ENCODE data around the gene FTH1. TPM values are rescaled to one million over a fixed set of nuclear protein-coding genes. Genes with fewer than 3 reads are reported as not detected.
A peak's percentile ranks its signal among the peaks of the same experiment; 100 is the strongest.

The FTH1 gene
- total and polyA plus RNA-seq, 4 donors, result 592 to 4,630 (median 2,175) TPM

DNA sequence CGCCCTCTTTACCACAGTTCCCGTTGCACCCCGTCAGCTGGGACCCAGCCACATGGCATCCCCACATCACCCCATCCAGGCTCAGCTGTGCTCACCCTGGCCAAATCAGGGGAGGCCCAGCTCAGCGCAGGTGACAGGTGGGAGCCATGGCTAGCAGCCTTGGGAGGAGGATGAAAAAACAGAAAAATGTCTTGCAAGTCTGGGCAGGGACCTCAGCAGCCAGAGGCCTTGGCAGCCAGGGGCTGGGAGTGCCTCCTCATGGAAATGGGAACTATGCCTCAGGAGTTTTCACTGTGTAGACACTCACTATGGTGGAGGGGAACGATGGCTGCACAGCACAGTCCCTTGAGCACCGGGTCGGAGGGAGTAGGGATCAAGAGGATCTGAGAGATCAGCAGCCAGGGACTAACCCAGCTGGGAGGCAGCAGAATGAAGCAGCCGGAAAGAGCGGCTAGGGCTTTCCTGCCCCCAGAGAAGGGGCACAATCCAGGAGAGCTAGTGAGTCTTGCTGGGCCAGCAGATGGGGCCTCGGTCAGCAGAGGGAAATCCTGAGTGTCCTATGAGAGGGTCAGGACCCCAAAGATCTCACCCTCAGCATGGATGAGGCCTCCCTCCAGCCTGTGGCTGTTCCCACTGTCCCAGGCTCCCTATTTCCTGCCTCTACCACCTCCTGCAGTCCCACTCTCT is 6.2 kb upstream of the FTH1 start:
- Histone ChIP-seq H3K9ac (ENCODE audit: low read depth in 1 of 2, low read length in 2 of 2) (peak overlapping the region; percentile 11 to 57), H3K4me1 (ENCODE audit: control insufficient read depth in 4 of 4, insufficient read depth in 4 of 4, low read length in 3 of 4) (peaks cover 28 to 77% (median 44%) of the 10 kb centered on the region in 4 donors), H3K4me3 (ENCODE audit: low read depth in 1 of 3, low read length in 3 of 3) (no peak overlapping the region), H3K9me3 (ENCODE audit: control insufficient read depth in 4 of 4, low read length in 3 of 4) (no peaks in the 10 kb centered on the region), H3K27me3 (ENCODE audit: control insufficient read depth in 4 of 4, insufficient read depth in 4 of 4, low read length in 3 of 4) (no peaks in the 10 kb centered on the region), H3K36me3 (ENCODE audit: control insufficient read depth in 4 of 4, insufficient read depth in 3 of 4, low read depth in 1 of 4, low read length in 3 of 4) (no peaks in the 10 kb centered on the region), H3K27ac (ENCODE audit: low read depth in 1 of 2, low read length in 2 of 2) (peak overlapping the region; percentile 89 to 92)
- DNase-seq (ENCODE audit: low spot score), result no peak
- TF ChIP-seq RAD21 (IDR thresholded peaks at IDR 0.05), result no peak
- TF ChIP-seq, protein P1, sequence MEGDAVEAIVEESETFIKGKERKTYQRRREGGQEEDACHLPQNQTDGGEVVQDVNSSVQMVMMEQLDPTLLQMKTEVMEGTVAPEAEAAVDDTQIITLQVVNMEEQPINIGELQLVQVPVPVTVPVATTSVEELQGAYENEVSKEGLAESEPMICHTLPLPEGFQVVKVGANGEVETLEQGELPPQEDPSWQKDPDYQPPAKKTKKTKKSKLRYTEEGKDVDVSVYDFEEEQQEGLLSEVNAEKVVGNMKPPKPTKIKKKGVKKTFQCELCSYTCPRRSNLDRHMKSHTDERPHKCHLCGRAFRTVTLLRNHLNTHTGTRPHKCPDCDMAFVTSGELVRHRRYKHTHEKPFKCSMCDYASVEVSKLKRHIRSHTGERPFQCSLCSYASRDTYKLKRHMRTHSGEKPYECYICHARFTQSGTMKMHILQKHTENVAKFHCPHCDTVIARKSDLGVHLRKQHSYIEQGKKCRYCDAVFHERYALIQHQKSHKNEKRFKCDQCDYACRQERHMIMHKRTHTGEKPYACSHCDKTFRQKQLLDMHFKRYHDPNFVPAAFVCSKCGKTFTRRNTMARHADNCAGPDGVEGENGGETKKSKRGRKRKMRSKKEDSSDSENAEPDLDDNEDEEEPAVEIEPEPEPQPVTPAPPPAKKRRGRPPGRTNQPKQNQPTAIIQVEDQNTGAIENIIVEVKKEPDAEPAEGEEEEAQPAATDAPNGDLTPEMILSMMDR (IDR thresholded peaks at IDR 0.05; ENCODE audit: low read depth, low read length, missing input control), result no peak
- WGBS, result 56% methylated on average over 10 of the region's 10 CpGs

DNA sequence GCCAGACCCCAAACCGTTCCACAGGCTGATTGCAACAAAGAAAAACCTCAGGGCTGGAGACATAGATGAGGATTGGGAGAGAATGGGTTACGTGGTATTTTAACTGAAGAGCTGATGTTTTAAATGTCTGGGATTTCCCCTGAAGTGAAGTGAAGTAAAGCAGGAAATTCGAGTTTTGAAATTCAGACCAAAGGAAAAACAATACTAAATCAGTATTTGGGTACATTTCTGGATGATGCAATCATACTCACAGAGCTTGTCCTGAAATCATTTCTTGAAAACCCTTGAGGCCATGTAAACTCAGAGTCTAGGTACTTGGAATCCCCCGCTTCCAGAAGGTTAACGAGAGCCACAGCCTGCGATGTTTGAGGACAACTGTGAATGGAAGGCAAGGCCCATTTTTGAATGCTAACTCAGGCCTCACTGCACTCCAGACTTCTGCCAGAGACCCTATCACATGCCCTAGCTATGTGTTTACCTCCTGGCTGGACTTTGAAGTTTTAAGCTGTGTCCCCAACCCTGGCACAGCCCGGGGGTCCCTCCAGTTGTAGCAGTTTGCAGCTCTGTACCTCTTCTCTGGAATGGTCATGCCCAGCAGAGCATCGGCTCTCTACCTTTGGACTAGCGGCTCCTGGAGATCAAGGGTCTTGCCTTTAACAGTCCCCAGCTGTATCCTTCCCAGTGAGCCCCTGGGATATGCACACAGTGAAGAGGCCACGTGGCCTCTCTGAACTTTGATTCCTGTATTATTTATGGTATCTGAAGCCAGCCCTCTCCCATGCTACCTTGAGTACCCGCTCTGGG is 5.4 kb upstream of the FTH1 start:
- peak overlapping the region; percentile 89 to 92 for H3K27ac ChIP-seq (ENCODE audit: low read depth in 1 of 2, low read length in 2 of 2)
- no peaks in the 10 kb centered on the region for H3K9me3 ChIP-seq (ENCODE audit: control insufficient read depth in 4 of 4, low read length in 3 of 4)
- peak overlapping the region in 2 of 3 donors; percentile 5 to 9 for H3K4me3 ChIP-seq (ENCODE audit: low read depth in 1 of 3, low read length in 3 of 3)
- H3K4me1 ChIP-seq (ENCODE audit: control insufficient read depth in 4 of 4, insufficient read depth in 4 of 4, low read length in 3 of 4), result peaks cover 24 to 76% (median 40%) of the 10 kb centered on the region in 4 donors
- TF ChIP-seq RAD21 (IDR thresholded peaks at IDR 0.05) (no peak), SP1 (IDR thresholded peaks at IDR 0.05) (peak; percentile 93), EGR1 (IDR thresholded peaks at IDR 0.05; ENCODE audit: low read depth in 2 of 2) (peak in 1 of 2 donors; percentile 12), TAF1 (conservative IDR thresholded peaks at IDR 0.05) (peak; percentile 53), HNF4G (IDR thresholded peaks at IDR 0.05) (peak; percentile 83), GABPA (IDR thresholded peaks at IDR 0.05 in 1 of 2, conservative IDR thresholded peaks at IDR 0.05 in 1 of 2) (no peak), NR2F2 (IDR thresholded peaks at IDR 0.05) (no peak), RXRA (IDR thresholded peaks at IDR 0.05) (peak; percentile 62 to 68), HNF4A (conservative IDR thresholded peaks at IDR 0.05) (peak; percentile 85 to 94), YY1 (IDR thresholded peaks at IDR 0.05) (peak; percentile 38), JUND (IDR thresholded peaks at IDR 0.05) (peak; percentile 34 to 39), FOXA1 (IDR thresholded peaks at IDR 0.05) (peak; percentile 16), FOXA2 (IDR thresholded peaks at IDR 0.05) (peak; percentile 48)
- TF ChIP-seq, protein P2, sequence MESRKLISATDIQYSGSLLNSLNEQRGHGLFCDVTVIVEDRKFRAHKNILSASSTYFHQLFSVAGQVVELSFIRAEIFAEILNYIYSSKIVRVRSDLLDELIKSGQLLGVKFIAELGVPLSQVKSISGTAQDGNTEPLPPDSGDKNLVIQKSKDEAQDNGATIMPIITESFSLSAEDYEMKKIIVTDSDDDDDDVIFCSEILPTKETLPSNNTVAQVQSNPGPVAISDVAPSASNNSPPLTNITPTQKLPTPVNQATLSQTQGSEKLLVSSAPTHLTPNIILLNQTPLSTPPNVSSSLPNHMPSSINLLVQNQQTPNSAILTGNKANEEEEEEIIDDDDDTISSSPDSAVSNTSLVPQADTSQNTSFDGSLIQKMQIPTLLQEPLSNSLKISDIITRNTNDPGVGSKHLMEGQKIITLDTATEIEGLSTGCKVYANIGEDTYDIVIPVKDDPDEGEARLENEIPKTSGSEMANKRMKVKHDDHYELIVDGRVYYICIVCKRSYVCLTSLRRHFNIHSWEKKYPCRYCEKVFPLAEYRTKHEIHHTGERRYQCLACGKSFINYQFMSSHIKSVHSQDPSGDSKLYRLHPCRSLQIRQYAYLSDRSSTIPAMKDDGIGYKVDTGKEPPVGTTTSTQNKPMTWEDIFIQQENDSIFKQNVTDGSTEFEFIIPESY (IDR thresholded peaks at IDR 0.05), result no peak
- TF ChIP-seq, protein P1 (IDR thresholded peaks at IDR 0.05; ENCODE audit: low read depth, low read length, missing input control), result no peak
- TF ChIP-seq, protein P3, sequence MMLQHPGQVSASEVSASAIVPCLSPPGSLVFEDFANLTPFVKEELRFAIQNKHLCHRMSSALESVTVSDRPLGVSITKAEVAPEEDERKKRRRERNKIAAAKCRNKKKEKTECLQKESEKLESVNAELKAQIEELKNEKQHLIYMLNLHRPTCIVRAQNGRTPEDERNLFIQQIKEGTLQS (IDR thresholded peaks at IDR 0.05), result peak; percentile 86
- TF ChIP-seq, protein P4, sequence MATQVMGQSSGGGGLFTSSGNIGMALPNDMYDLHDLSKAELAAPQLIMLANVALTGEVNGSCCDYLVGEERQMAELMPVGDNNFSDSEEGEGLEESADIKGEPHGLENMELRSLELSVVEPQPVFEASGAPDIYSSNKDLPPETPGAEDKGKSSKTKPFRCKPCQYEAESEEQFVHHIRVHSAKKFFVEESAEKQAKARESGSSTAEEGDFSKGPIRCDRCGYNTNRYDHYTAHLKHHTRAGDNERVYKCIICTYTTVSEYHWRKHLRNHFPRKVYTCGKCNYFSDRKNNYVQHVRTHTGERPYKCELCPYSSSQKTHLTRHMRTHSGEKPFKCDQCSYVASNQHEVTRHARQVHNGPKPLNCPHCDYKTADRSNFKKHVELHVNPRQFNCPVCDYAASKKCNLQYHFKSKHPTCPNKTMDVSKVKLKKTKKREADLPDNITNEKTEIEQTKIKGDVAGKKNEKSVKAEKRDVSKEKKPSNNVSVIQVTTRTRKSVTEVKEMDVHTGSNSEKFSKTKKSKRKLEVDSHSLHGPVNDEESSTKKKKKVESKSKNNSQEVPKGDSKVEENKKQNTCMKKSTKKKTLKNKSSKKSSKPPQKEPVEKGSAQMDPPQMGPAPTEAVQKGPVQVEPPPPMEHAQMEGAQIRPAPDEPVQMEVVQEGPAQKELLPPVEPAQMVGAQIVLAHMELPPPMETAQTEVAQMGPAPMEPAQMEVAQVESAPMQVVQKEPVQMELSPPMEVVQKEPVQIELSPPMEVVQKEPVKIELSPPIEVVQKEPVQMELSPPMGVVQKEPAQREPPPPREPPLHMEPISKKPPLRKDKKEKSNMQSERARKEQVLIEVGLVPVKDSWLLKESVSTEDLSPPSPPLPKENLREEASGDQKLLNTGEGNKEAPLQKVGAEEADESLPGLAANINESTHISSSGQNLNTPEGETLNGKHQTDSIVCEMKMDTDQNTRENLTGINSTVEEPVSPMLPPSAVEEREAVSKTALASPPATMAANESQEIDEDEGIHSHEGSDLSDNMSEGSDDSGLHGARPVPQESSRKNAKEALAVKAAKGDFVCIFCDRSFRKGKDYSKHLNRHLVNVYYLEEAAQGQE (IDR thresholded peaks at IDR 0.05), result peak; percentile 31
- TF ChIP-seq, protein P5, sequence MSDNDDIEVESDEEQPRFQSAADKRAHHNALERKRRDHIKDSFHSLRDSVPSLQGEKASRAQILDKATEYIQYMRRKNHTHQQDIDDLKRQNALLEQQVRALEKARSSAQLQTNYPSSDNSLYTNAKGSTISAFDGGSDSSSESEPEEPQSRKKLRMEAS (IDR thresholded peaks at IDR 0.05), result no peak
- H3K9ac ChIP-seq (ENCODE audit: low read depth in 1 of 2, low read length in 2 of 2), result peak overlapping the region; percentile 57 to 94
- 18% methylated on average over 11 of the region's 11 CpGs for WGBS
- H3K36me3 ChIP-seq (ENCODE audit: control insufficient read depth in 4 of 4, insufficient read depth in 3 of 4, low read depth in 1 of 4, low read length in 3 of 4), result no peaks in the 10 kb centered on the region
- DNase-seq (ENCODE audit: low spot score), result no peak
- no peaks in the 10 kb centered on the region for H3K27me3 ChIP-seq (ENCODE audit: control insufficient read depth in 4 of 4, insufficient read depth in 4 of 4, low read length in 3 of 4)
